ENCODE data around the gene TUBB1. TPM values are rescaled to one million over a fixed set of nuclear protein-coding genes. Genes with fewer than 3 reads are reported as not detected.
"Not testable (repeated sequence)": the region's sequence is repeated elsewhere in the genome, so short reads cannot be mapped to it uniquely, and the experiment has no call there.

The TUBB1 gene
- total RNA-seq, 1 donor: 4.0 TPM

- DNase-seq (ENCODE audit: low read depth in 2 of 3, low spot score in 2 of 3): no peak
Observed at GRCh38 chr20:59037386-59037785, 18.2 kb downstream of the TUBB1 start.

- no peak for DNase-seq (ENCODE audit: low read depth in 2 of 3, low spot score in 2 of 3)
Observed at GRCh38 chr20:59039233-59039632, 20.0 kb downstream of the TUBB1 start.

DNA sequence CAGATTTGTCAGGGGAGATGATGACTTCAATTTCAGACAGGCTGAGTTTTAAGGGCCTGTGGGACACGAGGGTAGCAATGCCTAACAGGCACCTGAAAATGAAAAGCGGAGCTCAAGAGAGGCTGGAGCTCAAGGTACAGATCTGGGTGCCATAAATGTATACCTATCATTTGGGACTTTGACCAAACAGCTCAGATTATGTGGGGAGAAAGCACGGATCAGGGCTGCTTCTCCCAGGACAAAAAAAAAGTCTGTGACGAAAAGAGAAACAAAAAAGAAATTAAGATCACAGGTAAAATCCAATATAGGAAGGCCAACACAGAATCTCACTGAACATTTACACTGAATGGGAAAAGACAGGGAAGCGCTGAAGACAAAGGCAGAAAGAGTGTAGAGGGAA is 21.4 kb downstream of the TUBB1 start:
- no peak for DNase-seq (ENCODE audit: low read depth in 2 of 3, low spot score in 2 of 3)

DNA sequence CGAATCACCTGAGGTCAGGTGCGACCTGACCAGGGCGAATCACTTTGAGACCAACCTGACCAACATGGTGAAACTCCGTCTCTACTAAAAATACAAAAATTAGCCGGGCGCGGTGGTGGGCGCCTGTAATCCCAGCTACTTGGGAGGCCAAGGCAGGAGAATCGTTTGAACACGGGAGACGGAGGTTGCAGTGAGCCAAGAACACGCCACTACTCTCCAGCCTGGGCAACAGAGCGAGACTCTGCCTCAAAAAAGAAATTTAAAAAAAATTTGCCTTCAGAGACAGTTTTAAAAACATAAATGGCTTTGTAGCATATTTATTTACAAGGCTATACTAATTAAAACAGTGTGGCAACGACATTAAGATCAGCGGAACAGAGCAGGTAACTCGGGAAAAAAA is 22.3 kb downstream of the TUBB1 start:
- DNase-seq (ENCODE audit: low read depth in 2 of 3, low spot score in 2 of 3): not testable (repeated sequence)

GRCh38 chr20:59042151-59042795 is 23.0 kb downstream of the TUBB1 start, which contains the start of gene PRELID3B:
PRELID3B (minus strand) TSS chr20:59042786; CDS start chr20:59042730, 56 bp downstream.
- DNase-seq (ENCODE audit: low read depth in 2 of 3, low spot score in 2 of 3): peak in 1 of 3 donors; percentile 8

GRCh38 chr20:59042796-59043631 is 23.8 kb downstream of the TUBB1 start:
- DNase-seq (ENCODE audit: low read depth in 2 of 3, low spot score in 2 of 3): peak; percentile 91 to 93 (median 92)

DNA sequence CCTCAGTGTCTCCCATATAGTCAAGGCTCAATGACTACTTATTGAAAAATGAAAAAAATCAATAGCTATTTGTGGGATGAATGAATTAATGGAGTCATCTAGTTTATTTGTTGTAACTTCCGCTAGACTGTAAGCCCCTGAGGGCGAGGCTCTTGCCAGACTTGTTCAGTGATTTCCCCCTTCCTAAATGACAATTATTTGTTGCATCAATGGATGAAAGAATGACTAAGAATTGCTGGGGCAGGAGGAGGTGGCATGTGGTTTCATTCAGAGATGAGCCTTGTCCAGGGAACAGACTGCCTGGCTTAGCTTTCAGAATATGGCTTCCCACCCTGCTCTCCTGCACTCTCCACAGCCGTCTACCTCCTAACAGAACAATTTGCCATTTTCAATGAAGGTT is 24.5 kb downstream of the TUBB1 start:
- no peak for DNase-seq (ENCODE audit: low read depth in 2 of 3, low spot score in 2 of 3)

DNA sequence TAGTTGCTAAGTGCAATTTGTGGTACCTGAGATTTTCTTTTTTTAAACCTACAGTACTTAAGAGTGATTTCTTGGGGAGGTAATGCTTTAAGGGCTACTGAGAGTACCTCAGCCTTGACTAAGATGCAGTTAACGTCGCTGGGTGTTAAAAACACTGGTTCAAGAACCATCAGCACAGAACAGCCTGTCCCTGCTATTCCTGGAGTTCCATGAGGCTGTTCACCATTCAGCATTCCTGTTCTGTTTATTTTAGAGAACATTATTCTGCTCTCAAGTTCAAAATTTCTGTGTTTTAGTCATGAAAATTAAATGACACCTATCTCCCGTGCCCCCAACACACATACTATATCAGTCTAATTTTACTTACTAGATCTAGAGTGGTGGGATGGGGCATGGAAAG is 25.1 kb downstream of the TUBB1 start:
- no peak for DNase-seq (ENCODE audit: low read depth in 2 of 3, low spot score in 2 of 3)

GRCh38 chr20:59044796-59045195 is 25.6 kb downstream of the TUBB1 start:
- no peak for DNase-seq (ENCODE audit: low read depth in 2 of 3, low spot score in 2 of 3)

GRCh38 chr20:59046862-59047261 is 27.6 kb downstream of the TUBB1 start:
- no peak for DNase-seq (ENCODE audit: low read depth in 2 of 3, low spot score in 2 of 3)

DNA sequence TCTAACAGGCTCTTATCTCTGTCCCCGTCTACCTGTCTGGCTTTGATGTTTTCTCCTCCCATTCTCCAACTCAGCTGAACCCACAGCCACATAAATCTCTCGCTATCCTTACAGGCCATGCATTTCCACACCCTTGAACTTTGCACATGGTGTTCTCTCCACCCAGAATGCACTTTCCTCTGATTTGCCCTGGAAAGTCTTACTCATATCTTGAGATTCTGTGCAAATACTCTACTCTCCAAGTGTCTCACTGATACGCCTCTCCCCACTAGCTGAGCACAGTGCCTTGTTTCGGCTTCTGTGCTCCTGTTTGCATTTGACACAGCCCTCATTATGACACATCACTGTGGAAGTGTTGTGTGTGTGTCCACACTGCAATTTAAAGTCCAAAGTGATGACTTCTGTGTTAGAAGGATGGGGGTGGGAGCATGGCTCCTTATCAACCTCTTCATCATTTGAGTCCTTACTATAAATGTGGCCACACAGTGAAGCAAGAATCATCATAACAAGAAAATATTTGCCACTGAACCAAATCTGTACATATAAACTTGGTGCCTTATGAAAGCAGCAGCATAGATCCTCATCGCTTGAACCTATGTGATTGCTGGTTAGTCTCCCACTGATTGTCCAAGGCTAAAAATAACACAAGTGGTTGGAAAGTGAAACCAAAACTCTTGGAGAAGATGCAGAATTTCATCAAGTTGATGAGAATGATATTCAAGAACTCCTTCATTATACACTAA is 28.9 kb downstream of the TUBB1 start:
- no peak for DNase-seq (ENCODE audit: low read depth in 2 of 3, low spot score in 2 of 3)

GRCh38 chr20:59048681-59049030 is 29.4 kb downstream of the TUBB1 start:
- DNase-seq (ENCODE audit: low read depth in 2 of 3, low spot score in 2 of 3): no peak

DNA sequence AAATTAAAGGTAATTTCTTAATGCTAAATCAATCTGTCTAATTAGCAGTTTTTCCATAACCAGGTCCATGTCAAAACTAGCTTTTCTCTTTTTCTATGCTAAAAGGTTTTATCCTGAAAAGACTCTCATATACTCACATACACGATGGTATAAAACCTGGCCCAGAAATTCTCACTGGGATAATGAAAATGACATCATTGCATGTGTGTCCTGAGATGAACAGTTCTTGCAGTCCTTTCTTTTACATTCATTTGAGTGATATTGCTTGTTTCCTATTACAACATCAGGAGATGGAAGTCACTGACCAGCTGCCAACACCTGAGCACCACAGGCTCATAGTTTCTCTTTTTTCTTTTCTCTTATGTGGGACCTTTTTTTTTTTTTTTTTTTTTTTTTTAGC is 31.2 kb downstream of the TUBB1 start:
- DNase-seq (ENCODE audit: low read depth in 2 of 3, low spot score in 2 of 3): no peak

- no peak for DNase-seq (ENCODE audit: low read depth in 2 of 3, low spot score in 2 of 3)
Observed at GRCh38 chr20:59051666-59052185, 32.5 kb downstream of the TUBB1 start.

DNA sequence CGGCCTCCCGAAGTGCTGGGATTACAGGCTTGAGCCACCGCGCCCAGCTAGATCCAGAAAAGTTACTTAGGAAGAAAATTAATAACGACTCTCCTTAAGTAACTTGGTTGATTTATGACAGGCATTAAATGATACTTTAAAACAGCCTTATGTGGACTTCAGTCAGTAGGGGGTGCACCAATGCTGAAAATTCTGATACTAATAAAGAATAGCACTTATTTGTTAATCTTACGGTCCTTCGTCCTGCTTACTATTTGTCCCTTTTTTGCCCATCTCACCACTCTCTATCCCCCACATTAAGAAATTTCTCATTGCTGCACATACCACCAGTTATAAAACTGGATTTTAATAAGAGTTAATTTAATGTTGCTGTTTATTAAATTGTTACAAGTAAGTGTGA is 36.1 kb downstream of the TUBB1 start:
- DNase-seq (ENCODE audit: low read depth in 2 of 3, low spot score in 2 of 3): peak in 1 of 3 donors; percentile 55

GRCh38 chr20:59062081-59062480 is 42.9 kb downstream of the TUBB1 start:
- no peak for DNase-seq (ENCODE audit: low read depth in 2 of 3, low spot score in 2 of 3)

- no peak for DNase-seq (ENCODE audit: low read depth in 2 of 3, low spot score in 2 of 3)
Observed at GRCh38 chr20:59063358-59064213, 44.4 kb downstream of the TUBB1 start.

DNA sequence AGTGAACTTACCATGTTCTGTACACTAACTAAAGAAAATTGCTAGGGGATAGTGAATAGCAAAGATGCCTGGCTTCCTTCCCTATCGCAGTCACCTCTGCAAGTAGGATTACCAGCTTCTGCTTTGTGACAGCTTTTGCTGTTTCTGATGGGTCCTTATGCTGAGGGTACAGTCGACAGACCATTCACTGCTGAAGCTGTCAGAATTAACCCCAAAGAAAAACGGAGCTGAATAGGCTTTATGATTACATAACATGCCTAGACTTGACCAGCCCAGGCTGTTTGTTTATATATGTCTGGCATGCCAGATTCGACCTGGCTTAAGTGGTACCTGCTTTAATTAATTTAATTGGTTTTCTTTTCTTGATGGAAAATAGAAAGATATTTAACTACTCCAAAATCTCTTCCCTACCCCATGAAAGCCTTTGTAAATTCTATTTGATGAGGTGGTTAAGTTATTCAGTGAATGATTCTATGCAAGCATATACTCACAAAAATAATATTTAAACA is 45.0 kb downstream of the TUBB1 start:
- no peak for DNase-seq (ENCODE audit: low read depth in 2 of 3, low spot score in 2 of 3)

- no peak for DNase-seq (ENCODE audit: low read depth in 2 of 3, low spot score in 2 of 3)
Observed at GRCh38 chr20:59068534-59068933, 49.3 kb downstream of the TUBB1 start.

DNA sequence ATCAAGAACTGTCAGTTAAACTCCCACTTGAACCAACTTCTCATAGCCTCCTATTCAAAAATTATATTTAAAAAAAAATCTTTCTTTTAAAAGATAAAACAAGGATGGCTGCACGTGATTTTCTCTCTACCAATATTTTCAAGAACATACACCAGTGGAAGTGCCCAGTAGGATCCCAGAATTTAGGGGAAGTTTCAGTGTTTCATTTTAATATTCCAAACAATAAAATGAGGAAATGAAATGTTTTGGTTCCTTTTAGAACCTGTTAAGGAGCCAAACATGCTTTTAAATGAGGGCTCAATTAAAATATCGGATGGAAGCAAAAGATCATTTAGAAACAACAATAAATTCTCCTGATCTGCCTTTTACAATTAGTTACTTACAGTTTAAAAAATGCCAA is 49.8 kb downstream of the TUBB1 start:
- no peak for DNase-seq (ENCODE audit: low read depth in 2 of 3, low spot score in 2 of 3)
